Fibroblast of skin of scalp (primary cell): ENCODE results near the gene WDR64.

Source experiments
- DNase-seq: peaks from one replicate; pipeline ENCODE4 v3.0.0-alpha.2; 2013

Gene WDR64

GRCh38 chr1:241631674-241632073, 20.4 kb upstream of the WDR64 start:
- no peak for DNase-seq

GRCh38 chr1:241632987-241633386, 19.1 kb upstream of the WDR64 start:
- DNase-seq = no peak

GRCh38 chr1:241635556-241636152, 16.4 kb upstream of the WDR64 start:
- no peak for DNase-seq

- no peak for DNase-seq
Measured at GRCh38 chr1:241636291-241636690, 15.8 kb upstream of the WDR64 start.

GRCh38 chr1:241637046-241637590, 15.0 kb upstream of the WDR64 start:
- peak; percentile 40 for DNase-seq

- no peak for DNase-seq
Measured at GRCh38 chr1:241637604-241638003, 14.5 kb upstream of the WDR64 start.

GRCh38 chr1:241638099-241638682, 13.9 kb upstream of the WDR64 start:
- no peak for DNase-seq

- DNase-seq = no peak
Measured at GRCh38 chr1:241638909-241639622, 13.0 kb upstream of the WDR64 start.

GRCh38 chr1:241639623-241640148, 12.4 kb upstream of the WDR64 start:
- DNase-seq = peak; percentile 49

- peak; percentile 91 for DNase-seq
Measured at GRCh38 chr1:241640149-241640866, 11.8 kb upstream of the WDR64 start, which contains the start of the genes CHML and OPN3. TSS of gene CHML (minus strand) at chr1:241640369. CDS start at chr1:241635766, 4,603 bp downstream. TSS of gene OPN3 (minus strand) at chr1:241640369. CDS start at chr1:241640254, 115 bp downstream.

GRCh38 chr1:241640867-241641622, 11.0 kb upstream of the WDR64 start:
- no peak for DNase-seq

- peak; percentile 75 for DNase-seq
Measured at GRCh38 chr1:241641773-241642592, 10.1 kb upstream of the WDR64 start.

- DNase-seq = no peak
Measured at GRCh38 chr1:241642593-241642944, 9.5 kb upstream of the WDR64 start.

GRCh38 chr1:241644259-241644658, 7.8 kb upstream of the WDR64 start:
- DNase-seq = no peak

- no peak for DNase-seq
Measured at GRCh38 chr1:241645199-241645598, 6.9 kb upstream of the WDR64 start.

- DNase-seq = no peak
Measured at GRCh38 chr1:241646201-241646600, 5.9 kb upstream of the WDR64 start.

- DNase-seq = peak; percentile 72
Measured at GRCh38 chr1:241647658-241648057, 4.4 kb upstream of the WDR64 start.

GRCh38 chr1:241648159-241648558, 3.9 kb upstream of the WDR64 start:
- DNase-seq = no peak

- no peak for DNase-seq
Measured at GRCh38 chr1:241654019-241654418, 1.9 kb downstream of the WDR64 start.

- DNase-seq = no peak
Measured at GRCh38 chr1:241654641-241655040, 2.6 kb downstream of the WDR64 start.
